ENCODE measurements around the gene RXFP4. TPM values are rescaled to one million over a fixed set of nuclear protein-coding genes. Genes with fewer than 3 reads are reported as not detected.
"Not testable (repeated sequence)": the region's sequence is repeated elsewhere in the genome, so short reads cannot be mapped to it uniquely, and the experiment has no call there.

The RXFP4 gene
- total RNA-seq, 2 experiments from 2014 or later: not detected

GRCh38 chr1:155910621-155911121 is 30.8 kb upstream of the RXFP4 start:
- no peaks in the 10 kb centered on the region for H3K9me3 Mint-ChIP-seq (ENCODE audit: insufficient read depth)
- ATAC-seq: peak; percentile 38
- H3K4me3 Mint-ChIP-seq: peak overlapping the region; percentile 99
- CTCF ChIA-PET: interaction anchor here (0.6 kb wide), 1 partner anchor 22 kb away, joined by 3 read pairs; no protein-coding TSS in a partner anchor
- H3K4me1 Mint-ChIP-seq (ENCODE audit: low read depth): peaks cover 26% of the 10 kb centered on the region
- H3K36me3 Mint-ChIP-seq (ENCODE audit: low read depth): peaks cover 63% of the 10 kb centered on the region
- POLR2A ChIA-PET: no interaction called here
- H3K27ac Mint-ChIP-seq: peak overlapping the region; percentile 99
- no peaks in the 10 kb centered on the region for H3K27me3 Mint-ChIP-seq (ENCODE audit: low read depth)
- DNase-seq: peak; percentile 29

GRCh38 chr1:155911156-155912055 is 30.0 kb upstream of the RXFP4 start, which contains the start of gene RIT1:
RIT1 (minus strand) TSS chr1:155911349; CDS start chr1:155910761, 588 bp downstream.
- H3K9me3 Mint-ChIP-seq (ENCODE audit: insufficient read depth): no peaks in the 10 kb centered on the region
- POLR2A ChIA-PET: no interaction called here
- DNase-seq (peak; percentile 90), ATAC-seq (peak; percentile 94)
- peaks cover 26% of the 10 kb centered on the region for H3K4me1 Mint-ChIP-seq (ENCODE audit: low read depth)
- CTCF ChIA-PET: interaction anchor here (0.6 to 0.9 kb wide), 2 partner anchors 16 to 21 kb away, joined by 3 read pairs; no protein-coding TSS in a partner anchor
- H3K27me3 Mint-ChIP-seq (ENCODE audit: low read depth): no peaks in the 10 kb centered on the region
- peak within 1 kb of the TSS; percentile 99 for H3K27ac Mint-ChIP-seq
- peak within 1 kb of the TSS; percentile 99 for H3K4me3 Mint-ChIP-seq
- peaks cover 68% of the 10 kb centered on the region for H3K36me3 Mint-ChIP-seq (ENCODE audit: low read depth)

GRCh38 chr1:155912056-155912536 is 29.3 kb upstream of the RXFP4 start:
- Mint-ChIP-seq H3K27ac (peak overlapping the region; percentile 99), H3K4me1 (ENCODE audit: low read depth) (peaks cover 26% of the 10 kb centered on the region), H3K27me3 (ENCODE audit: low read depth) (no peaks in the 10 kb centered on the region), H3K36me3 (ENCODE audit: low read depth) (peaks cover 75% of the 10 kb centered on the region), H3K9me3 (ENCODE audit: insufficient read depth) (no peaks in the 10 kb centered on the region), H3K4me3 (peak overlapping the region; percentile 99)
- CTCF ChIA-PET: interaction anchor here (0.9 to 1.5 kb wide), 2 partner anchors 17 to 19 kb away, joined by 3 read pairs; no protein-coding TSS in a partner anchor
- POLR2A ChIA-PET: no interaction called here
- ATAC-seq: no peak
- no peak for DNase-seq

GRCh38 chr1:155913969-155914757 is 27.3 kb upstream of the RXFP4 start:
- ChIA-PET CTCF (no interaction called here), POLR2A (interaction anchor here (1.7 kb wide), 1 partner anchor 20 kb away, joined by 3 read pairs; the partner anchor contains the start of gene KHDC4)
- Mint-ChIP-seq H3K27me3 (ENCODE audit: low read depth) (no peaks in the 10 kb centered on the region), H3K27ac (no peak overlapping the region), H3K4me3 (no peak overlapping the region), H3K4me1 (ENCODE audit: low read depth) (peaks cover 22% of the 10 kb centered on the region), H3K9me3 (ENCODE audit: insufficient read depth) (no peaks in the 10 kb centered on the region), H3K36me3 (ENCODE audit: low read depth) (peaks cover 78% of the 10 kb centered on the region)
- DNase-seq (no peak), ATAC-seq (no peak)

- Mint-ChIP-seq H3K27ac (no peak overlapping the region), H3K4me3 (no peak overlapping the region), H3K9me3 (ENCODE audit: insufficient read depth) (no peaks in the 10 kb centered on the region), H3K4me1 (ENCODE audit: low read depth) (peaks cover 4% of the 10 kb centered on the region), H3K36me3 (ENCODE audit: low read depth) (peaks cover 74% of the 10 kb centered on the region), H3K27me3 (ENCODE audit: low read depth) (no peaks in the 10 kb centered on the region)
- DNase-seq (no peak), ATAC-seq (no peak)
- POLR2A ChIA-PET: interaction anchor here (0.6 to 3.4 kb wide), 2 partner anchors 15 to 354 kb away, joined by 3 to 16 read pairs; partner anchors contain the start of gene KHDC4
- CTCF ChIA-PET: no interaction called here
These were observed 22.8 kb upstream of the RXFP4 start for GRCh38 chr1:155918660-155919059.

- H3K36me3 Mint-ChIP-seq (ENCODE audit: low read depth): peaks cover 68% of the 10 kb centered on the region
- ChIA-PET CTCF (no interaction called here), POLR2A (no interaction called here)
These were observed 21.6 kb upstream of the RXFP4 start for GRCh38 chr1:155919801-155920200.

GRCh38 chr1:155920717-155921116 is 20.7 kb upstream of the RXFP4 start:
- DNase-seq (no peak), ATAC-seq (no peak)
- Mint-ChIP-seq H3K4me3 (no peak overlapping the region), H3K27me3 (ENCODE audit: low read depth) (no peaks in the 10 kb centered on the region), H3K36me3 (ENCODE audit: low read depth) (peaks cover 70% of the 10 kb centered on the region), H3K27ac (no peak overlapping the region), H3K9me3 (ENCODE audit: insufficient read depth) (no peaks in the 10 kb centered on the region), H3K4me1 (ENCODE audit: low read depth) (peaks cover 4% of the 10 kb centered on the region)
- ChIA-PET POLR2A (no interaction called here), CTCF (interaction anchor here (0.7 to 1.0 kb wide), 2 partner anchors 19 to 69 kb away, joined by 3 to 5 read pairs; no protein-coding TSS in a partner anchor)

More at GRCh38 chr1:155919801-155920200, 21.6 kb upstream of the RXFP4 start:
- H3K4me1 Mint-ChIP-seq (ENCODE audit: low read depth): peaks cover 4% of the 10 kb centered on the region
- no peaks in the 10 kb centered on the region for H3K27me3 Mint-ChIP-seq (ENCODE audit: low read depth)
- no peaks in the 10 kb centered on the region for H3K9me3 Mint-ChIP-seq (ENCODE audit: insufficient read depth)
- DNase-seq (no peak), ATAC-seq (no peak)
- H3K4me3 Mint-ChIP-seq: no peak overlapping the region
- no peak overlapping the region for H3K27ac Mint-ChIP-seq

- no peak for DNase-seq
- no peak overlapping the region for H3K27ac Mint-ChIP-seq
- ATAC-seq: no peak
- no peaks in the 10 kb centered on the region for H3K27me3 Mint-ChIP-seq (ENCODE audit: low read depth)
- H3K9me3 Mint-ChIP-seq (ENCODE audit: insufficient read depth): no peaks in the 10 kb centered on the region
- ChIA-PET POLR2A (interaction anchor here (0.6 kb wide), 1 partner anchor 271 kb away, joined by 3 read pairs; no protein-coding TSS in a partner anchor), CTCF (interaction anchor here (1.2 kb wide), 1 partner anchor 64 kb away, joined by 3 read pairs; no protein-coding TSS in a partner anchor)
- peaks cover 69% of the 10 kb centered on the region for H3K36me3 Mint-ChIP-seq (ENCODE audit: low read depth)
- H3K4me1 Mint-ChIP-seq (ENCODE audit: low read depth): peaks cover 21% of the 10 kb centered on the region
- H3K4me3 Mint-ChIP-seq: no peak overlapping the region
These were observed 15.9 kb upstream of the RXFP4 start for GRCh38 chr1:155925506-155925905.

GRCh38 chr1:155929057-155929456 is 12.4 kb upstream of the RXFP4 start:
- ATAC-seq: no peak
- peaks cover 42% of the 10 kb centered on the region for H3K4me1 Mint-ChIP-seq (ENCODE audit: low read depth)
- H3K4me3 Mint-ChIP-seq: no peak overlapping the region
- H3K36me3 Mint-ChIP-seq (ENCODE audit: low read depth): peaks cover 68% of the 10 kb centered on the region
- POLR2A ChIA-PET: no interaction called here
- no peak for DNase-seq
- H3K9me3 Mint-ChIP-seq (ENCODE audit: insufficient read depth): no peaks in the 10 kb centered on the region
- H3K27me3 Mint-ChIP-seq (ENCODE audit: low read depth): no peaks in the 10 kb centered on the region
- CTCF ChIA-PET: interaction anchor here (1.1 kb wide), 1 partner anchor 60 kb away, joined by 4 read pairs; no protein-coding TSS in a partner anchor
- no peak overlapping the region for H3K27ac Mint-ChIP-seq

- peaks cover 42% of the 10 kb centered on the region for H3K4me1 Mint-ChIP-seq (ENCODE audit: low read depth)
- H3K27me3 Mint-ChIP-seq (ENCODE audit: low read depth); POLR2A ChIA-PET; ATAC-seq; DNase-seq; H3K9me3 Mint-ChIP-seq (ENCODE audit: insufficient read depth): not testable (repeated sequence)
- H3K27ac Mint-ChIP-seq: peak overlapping the region; percentile 60
- CTCF ChIA-PET: interaction anchor here (0.6 to 3.7 kb wide), 6 partner anchors 13 to 136 kb away, joined by 3 to 20 read pairs (median 3); no protein-coding TSS in a partner anchor
- H3K36me3 Mint-ChIP-seq (ENCODE audit: low read depth): peaks cover 62% of the 10 kb centered on the region
- peak overlapping the region; percentile 52 for H3K4me3 Mint-ChIP-seq
These were observed 10.7 kb upstream of the RXFP4 start for GRCh38 chr1:155930725-155931124.
